Cerebellar cortex (tissue), 1 donor: ENCODE measurements around the gene CCDC171.
A peak's percentile ranks its signal among the peaks of the same experiment; 100 is the strongest.
"Not testable (repeated sequence)": the region's sequence is repeated elsewhere in the genome, so short reads cannot be mapped to it uniquely, and the experiment has no call there.

Source experiments
- DNase-seq: peaks from one replicate; pipeline ENCODE4 v3.0.0-alpha.2; 2015; ENCODE audit warnings: low spot score

The CCDC171 gene

DNA sequence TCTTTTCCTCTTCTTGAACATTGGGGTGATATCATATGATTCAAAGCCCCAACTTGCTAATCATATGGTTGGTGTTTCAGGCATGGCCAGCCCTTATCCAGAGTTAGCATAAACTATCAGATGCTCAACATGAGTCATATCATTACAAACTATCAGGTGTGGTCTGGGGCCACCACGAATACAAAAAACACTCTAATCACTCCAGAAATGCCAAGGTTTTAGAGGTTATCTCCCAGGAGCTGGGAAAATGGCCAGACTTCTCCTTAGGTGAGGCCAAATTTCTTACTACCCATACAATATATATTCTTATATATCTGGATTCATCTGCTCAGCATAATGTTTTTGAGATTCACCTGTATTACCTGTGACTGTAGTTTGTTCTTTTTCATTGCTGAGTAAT, 210.5 kb downstream of the CCDC171 start:
- DNase-seq, result no peak

- no peak for DNase-seq
Measured at GRCh38 chr9:15764131-15764530, 211.3 kb downstream of the CCDC171 start.

DNA sequence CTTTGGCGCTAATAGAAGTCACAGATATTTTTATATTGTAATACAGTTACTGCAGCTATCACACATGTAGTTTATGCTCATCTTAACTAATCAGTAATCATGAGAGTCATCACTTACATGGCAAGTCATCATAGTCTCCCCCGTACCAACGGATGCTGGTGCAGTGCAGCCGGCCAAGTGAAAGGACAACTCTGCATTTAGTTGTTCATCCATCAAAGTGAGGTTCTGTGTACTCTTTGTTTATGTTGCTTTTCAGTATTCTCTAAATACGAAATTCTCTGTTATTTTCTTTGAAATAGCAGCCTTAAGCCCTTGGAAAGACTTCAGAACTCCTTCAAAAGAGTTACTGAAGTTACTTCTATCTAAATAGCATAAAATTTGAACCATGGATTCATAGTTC, 216.7 kb downstream of the CCDC171 start:
- no peak for DNase-seq

GRCh38 chr9:15778861-15779260, 226.0 kb downstream of the CCDC171 start:
- DNase-seq, result no peak

DNA sequence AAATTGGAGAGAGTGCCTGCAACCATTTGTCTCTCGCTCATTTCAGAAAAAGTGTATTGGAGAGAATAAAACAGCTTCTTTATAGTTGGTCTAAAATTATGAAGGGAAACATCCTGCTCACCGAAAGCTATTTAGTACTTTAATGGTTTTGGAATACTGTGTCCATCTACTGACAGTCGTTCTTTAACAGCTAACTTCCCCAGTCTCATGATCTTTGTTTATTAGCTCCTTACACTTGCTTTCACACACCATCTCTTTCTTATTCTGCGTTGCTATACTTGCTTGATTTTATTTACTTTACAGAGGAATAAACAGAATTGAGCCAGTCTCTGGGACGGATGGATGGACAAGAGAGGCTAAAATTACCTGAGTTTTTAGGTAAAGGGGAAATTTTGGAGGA, 229.3 kb downstream of the CCDC171 start:
- DNase-seq, result no peak

- no peak for DNase-seq
Measured at GRCh38 chr9:15785584-15785983, 232.7 kb downstream of the CCDC171 start.

DNA sequence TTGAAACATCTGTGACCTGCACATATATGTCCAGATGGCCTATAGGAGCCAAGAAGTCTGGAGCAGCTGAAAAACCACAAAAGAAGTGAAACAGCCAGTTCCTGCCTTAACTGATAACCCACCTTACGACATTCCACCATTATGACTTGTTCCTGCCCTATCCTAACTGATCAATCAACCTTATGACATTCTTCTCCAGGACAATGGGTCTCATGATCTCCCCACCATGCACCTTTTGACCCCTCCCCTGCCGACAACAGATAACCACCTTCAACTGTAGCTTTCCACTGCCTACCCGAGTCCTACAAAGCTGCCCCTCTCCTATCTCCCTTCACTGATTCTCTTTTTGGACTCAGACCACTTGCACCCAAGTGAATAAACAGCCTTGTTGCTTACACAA, 233.8 kb downstream of the CCDC171 start:
- no peak for DNase-seq

GRCh38 chr9:15810219-15810899, 257.5 kb downstream of the CCDC171 start:
- not testable (repeated sequence) for DNase-seq

GRCh38 chr9:15813076-15813475, 260.2 kb downstream of the CCDC171 start:
- no peak for DNase-seq

DNA sequence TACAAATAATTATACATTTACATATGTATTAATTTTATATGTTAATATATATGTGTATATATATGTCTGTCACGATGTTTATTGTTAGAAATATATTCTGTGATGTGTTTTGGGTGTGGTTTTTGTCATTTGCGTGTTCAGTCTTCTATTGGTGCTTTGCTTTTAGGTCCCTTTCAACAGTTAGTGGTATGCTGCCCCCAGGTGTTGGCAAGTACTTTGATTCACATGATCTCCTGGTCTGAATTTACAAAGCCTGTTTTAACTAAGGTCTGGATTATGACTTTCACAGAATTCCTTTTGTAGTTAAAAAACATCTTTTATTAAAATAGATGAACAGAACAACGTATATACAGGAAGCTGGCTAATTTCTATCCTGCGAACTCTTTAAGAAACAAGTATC, 271.5 kb downstream of the CCDC171 start:
- DNase-seq, result peak; percentile 8

- no peak for DNase-seq
Measured at GRCh38 chr9:15831384-15831783, 278.5 kb downstream of the CCDC171 start.

DNA sequence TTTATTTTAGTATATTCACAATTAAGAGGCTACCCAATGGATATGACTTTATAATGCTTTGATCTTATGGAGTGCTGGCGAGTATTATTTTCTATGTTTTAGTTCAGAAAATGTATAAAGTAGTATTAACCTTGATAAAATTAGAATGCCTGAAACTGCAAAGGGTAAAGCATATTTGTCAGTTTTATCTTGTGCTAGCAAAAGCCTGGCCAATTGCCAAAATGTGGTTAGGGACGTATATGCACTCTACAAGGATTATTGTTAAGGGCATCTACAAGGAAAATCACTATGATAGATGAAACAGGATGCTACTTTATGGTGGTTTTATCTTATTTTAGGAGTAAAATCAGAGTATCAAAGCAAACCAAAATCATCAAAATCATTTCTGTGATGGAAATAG, 281.7 kb downstream of the CCDC171 start:
- no peak for DNase-seq

DNA sequence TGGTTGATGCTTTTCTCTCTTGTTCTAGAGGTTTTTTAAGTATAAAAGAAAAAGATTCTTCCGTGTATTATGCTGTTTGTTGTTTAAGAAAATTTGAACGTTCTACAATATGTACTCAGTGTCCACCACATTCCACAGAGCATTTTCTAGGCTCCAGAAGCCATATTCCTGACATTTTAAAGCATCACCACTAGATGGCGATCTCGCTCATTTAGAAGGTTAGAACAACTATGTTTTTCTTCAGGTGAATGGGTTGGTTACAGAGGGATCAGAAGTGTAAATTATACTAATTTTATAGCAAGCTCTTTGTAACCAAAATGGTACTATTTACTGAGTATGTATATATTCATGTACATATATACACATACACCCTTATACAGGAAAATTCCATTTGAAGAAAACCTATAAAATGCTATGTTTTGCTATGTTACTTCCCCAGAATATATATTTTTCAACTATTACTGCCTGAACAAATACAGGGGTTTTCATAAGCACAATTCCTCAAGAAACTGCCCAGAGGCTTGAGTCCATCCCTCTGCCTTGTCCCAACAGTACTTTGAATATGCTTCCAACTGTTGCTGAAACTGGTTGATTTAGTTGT, 284.3 kb downstream of the CCDC171 start:
- DNase-seq, result peak; percentile 52

DNA sequence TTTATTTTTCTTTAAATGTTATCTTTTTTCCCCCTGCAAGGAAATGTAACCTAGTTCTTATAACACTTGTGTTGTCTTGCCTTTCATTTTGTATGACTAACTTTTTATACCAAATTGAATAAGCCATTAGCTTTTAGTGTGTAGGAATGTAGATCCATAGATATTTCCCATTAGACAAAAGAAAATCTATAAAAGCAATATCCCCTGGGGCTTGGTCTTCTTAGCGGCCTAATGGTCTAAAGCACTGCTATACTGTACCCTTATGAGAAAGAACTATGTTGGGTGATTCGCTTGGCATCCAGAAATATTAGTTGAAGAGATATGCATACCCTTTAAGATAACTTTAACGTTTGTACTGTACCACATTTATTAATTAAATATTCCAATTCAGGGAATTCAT, 289.2 kb downstream of the CCDC171 start:
- DNase-seq, result no peak

DNA sequence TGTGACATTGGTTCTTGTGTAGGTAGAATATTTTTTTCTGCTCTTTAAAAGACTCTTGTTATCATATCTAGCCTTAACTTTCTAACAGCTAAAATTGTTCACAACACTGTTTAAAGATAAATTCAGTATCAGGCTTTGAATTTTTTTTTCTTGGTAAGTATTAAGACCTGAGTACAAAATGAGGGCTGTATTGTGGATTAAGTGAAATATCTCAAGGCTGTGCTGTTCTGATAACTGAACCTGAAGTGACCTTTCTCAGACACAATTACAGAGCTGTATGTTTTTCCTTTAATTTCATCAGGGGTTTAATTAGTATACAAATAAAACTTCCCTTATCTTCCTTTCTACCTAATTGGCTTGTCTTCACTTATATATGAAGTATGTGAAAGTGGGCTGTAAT, 290.5 kb downstream of the CCDC171 start:
- DNase-seq, result no peak

DNA sequence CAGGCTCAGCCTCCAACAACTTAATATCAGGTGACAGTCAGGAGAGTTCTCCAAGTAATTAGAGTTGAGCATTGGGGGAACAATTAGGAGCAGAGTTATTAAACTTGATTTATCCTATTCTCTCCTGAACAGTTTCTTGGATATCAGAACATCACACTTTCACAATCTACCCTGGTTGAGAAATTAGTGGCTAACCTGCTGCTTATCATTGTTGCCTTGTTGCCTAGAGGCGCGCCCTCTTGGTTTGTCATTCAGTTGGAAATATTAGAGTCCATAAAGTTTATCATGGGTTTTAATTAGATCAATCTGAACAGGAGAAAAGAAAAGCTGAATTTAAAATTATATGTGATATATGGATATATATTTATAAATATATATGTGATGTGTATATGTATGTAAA, 291.1 kb downstream of the CCDC171 start:
- DNase-seq, result no peak

DNA sequence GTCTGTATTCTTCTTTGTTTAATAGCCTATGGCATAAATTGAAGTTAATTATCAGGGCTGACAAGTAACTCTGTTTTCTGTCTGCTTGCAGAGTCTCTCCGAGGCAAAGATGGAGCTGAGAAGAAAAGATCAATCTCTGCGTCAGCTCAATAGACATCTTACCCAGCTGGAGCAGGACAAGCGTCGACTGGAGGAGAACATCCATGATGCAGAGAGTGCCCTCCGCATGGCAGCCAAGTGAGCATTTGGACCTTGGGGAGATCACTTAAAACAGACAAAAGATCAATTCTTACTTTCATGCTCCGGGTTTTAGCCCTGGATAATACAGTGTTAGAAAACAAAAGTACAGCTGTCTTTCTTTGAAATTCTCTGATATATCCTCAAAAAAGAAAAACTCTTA, 293.8 kb downstream of the CCDC171 start:
- no peak for DNase-seq

GRCh38 chr9:15849871-15850270, 297.0 kb downstream of the CCDC171 start:
- no peak for DNase-seq

GRCh38 chr9:15851766-15852165, 298.9 kb downstream of the CCDC171 start:
- no peak for DNase-seq

DNA sequence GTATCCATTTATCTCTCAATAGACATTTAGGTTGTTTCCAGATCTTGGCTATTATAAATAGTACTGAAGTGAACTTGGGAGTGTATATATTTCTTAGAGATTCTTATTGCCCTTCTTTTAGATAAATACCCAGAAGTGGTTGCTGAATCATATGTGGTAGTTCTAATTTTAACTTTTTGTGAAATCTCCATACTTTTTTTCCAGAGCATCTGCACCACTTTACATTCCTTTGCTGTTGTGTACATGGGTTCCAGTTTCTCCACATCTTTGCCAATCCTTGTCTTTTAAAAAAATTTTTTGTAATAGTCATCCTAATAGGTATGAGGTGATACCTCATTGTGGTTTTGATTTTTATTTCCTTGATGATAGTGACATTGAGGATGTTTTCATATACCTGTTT, 303.7 kb downstream of the CCDC171 start:
- DNase-seq, result no peak

DNA sequence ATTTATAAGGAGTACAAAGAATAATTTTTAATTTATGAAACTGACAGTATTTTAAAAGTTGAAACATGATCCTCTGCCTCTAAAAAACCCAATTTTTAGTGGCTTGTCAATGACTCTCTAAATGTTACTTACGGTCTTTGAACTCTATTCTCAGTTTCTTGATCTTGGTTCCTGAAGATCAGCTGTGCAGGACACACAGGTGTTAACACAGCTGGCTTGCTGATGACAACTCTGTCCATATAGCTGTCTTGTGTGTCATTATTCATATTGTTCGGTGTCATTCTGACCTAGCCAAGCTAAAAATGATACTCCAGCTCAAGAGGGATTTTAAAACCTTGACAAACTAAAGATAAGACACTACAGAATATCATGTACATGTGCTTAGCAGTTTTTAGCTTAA, 314.5 kb downstream of the CCDC171 start:
- no peak for DNase-seq

- DNase-seq, result no peak
Measured at GRCh38 chr9:15867988-15868387, 315.1 kb downstream of the CCDC171 start.

DNA sequence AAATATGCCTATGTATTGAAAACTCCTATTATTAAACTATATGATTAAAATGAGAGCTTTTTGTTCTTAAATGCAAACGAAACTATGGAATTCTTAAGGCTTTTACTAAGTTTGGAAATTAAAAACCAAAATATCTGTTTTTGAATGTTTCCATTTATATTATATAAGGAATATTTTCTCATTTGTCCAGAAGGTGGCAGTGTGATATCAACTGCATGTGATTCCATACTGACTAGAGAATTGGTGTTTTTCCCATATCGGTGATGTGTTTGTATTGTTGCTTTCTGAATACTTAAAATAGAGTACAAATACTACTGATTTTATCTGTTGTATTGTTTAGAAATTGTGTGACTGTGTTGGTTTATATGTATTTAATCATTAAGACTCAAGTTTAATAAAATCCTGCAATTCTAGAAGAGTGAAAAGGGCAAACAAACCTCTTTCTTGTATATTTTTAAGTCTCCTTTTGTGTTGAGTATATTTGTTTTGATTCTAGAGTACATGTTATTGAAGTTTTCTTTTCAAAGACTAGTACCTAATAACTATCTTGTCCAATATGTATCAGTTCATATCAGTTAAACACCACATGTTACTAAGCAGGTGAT, 320.8 kb downstream of the CCDC171 start:
- DNase-seq, result peak; percentile 65

DNA sequence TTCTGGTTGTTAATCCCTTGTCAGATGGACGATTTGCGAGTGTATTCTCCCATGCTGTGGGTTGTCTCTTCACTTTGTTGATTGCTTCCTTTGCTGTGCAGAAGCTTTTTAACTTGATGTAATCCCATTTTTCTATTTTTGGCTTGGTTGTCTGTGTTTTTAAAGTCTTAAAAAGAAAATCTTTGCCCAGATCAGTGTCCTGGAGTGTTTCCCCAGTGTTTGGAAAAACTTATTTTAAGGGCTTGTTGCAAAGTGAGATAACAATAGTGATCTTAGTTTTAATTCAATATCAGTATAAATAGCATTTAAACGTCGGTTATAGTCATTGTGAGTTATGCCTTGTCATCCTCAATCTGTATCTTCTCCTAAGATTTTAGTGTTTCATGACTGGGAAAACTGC, 329.5 kb downstream of the CCDC171 start:
- no peak for DNase-seq
